CD4-positive, alpha-beta T cell treated with Interleukin-15 for 4 hours (primary cell): ENCODE results near the gene CFAP68.
"Not testable (repeated sequence)": the region's sequence is repeated elsewhere in the genome, so short reads cannot be mapped to it uniquely, and the experiment has no call there.

ENCODE experiments used
- DNase-seq: peaks from one replicate; pipeline ENCODE4 v3.0.0-alpha.2; 2020; ENCODE audit warnings: low spot score

The CFAP68 gene

GRCh38 chr11:111918390-111919256 is 39.3 kb downstream of the CFAP68 start, which contains the start of gene C11orf52:
C11orf52 (plus strand) TSS chr11:111918913; CDS start chr11:111918973, 60 bp downstream.
- DNase-seq, result no peak

GRCh38 chr11:111920908-111921307 is 41.6 kb downstream of the CFAP68 start:
- no peak for DNase-seq

GRCh38 chr11:111921541-111922230 is 42.3 kb downstream of the CFAP68 start:
- no peak for DNase-seq

- no peak for DNase-seq
Measured at GRCh38 chr11:111922803-111923202, 43.5 kb downstream of the CFAP68 start.

- DNase-seq, result no peak
Measured at GRCh38 chr11:111923351-111923788, 44.0 kb downstream of the CFAP68 start.

- no peak for DNase-seq
Measured at GRCh38 chr11:111923951-111924350, 44.6 kb downstream of the CFAP68 start.

GRCh38 chr11:111925953-111926352 is 46.6 kb downstream of the CFAP68 start:
- DNase-seq, result no peak

- DNase-seq, result peak; percentile 97
Measured at GRCh38 chr11:111926505-111927391, 47.4 kb downstream of the CFAP68 start.

- DNase-seq, result no peak
Measured at GRCh38 chr11:111930472-111930871, 51.1 kb downstream of the CFAP68 start.

- DNase-seq, result no peak
Measured at GRCh38 chr11:111932611-111932950, 53.2 kb downstream of the CFAP68 start.

GRCh38 chr11:111933176-111933575 is 53.8 kb downstream of the CFAP68 start:
- DNase-seq, result not testable (repeated sequence)

- DNase-seq, result no peak
Measured at GRCh38 chr11:111933872-111934271, 54.5 kb downstream of the CFAP68 start.

GRCh38 chr11:111934306-111934705 is 55.0 kb downstream of the CFAP68 start:
- no peak for DNase-seq
